ENCODE data around the gene FREM2.

Gene FREM2

DNA sequence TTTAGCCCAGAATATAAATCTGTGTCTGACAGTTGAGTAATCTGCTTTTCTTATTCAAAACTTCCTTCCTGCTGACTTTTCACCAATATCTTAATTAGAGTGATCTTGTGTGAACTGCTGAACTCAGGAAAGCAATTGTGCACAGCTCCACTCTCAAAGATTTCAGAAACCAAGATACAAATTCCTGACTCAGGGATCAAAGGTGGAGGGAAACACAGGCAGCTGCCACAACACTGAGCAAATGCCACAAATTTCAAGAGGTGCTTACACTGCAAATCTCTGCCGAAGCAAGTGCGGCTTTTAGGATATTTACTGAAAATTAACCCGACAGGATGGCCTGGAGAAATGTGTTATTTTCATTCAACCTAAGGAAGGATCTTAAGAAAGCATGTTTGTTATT lies 192.4 kb downstream of the FREM2 start:
- no peak for DNase-seq (ENCODE audit: insufficient read length, low spot score)

GRCh38 chr13:38879786-38880185 lies 192.9 kb downstream of the FREM2 start:
- FAIRE-seq (no peak), DNase-seq (ENCODE audit: insufficient read length, low spot score) (no peak)
- no peak for TF ChIP-seq CTCF (IDR thresholded peaks at IDR 0.05; ENCODE audit: insufficient read depth, missing control alignments)

More for the DNA sequence above, 192.4 kb downstream of the FREM2 start:
- no peak for TF ChIP-seq CTCF (IDR thresholded peaks at IDR 0.05; ENCODE audit: insufficient read depth, missing control alignments)
- FAIRE-seq = no peak

GRCh38 chr13:38880397-38880796 lies 193.5 kb downstream of the FREM2 start:
- FAIRE-seq (no peak), DNase-seq (ENCODE audit: insufficient read length, low spot score) (no peak)
- TF ChIP-seq CTCF (IDR thresholded peaks at IDR 0.05; ENCODE audit: insufficient read depth, missing control alignments) = no peak

GRCh38 chr13:38883783-38884182 lies 196.9 kb downstream of the FREM2 start:
- no peak for DNase-seq (ENCODE audit: insufficient read length, low spot score)
- no peak for FAIRE-seq
- no peak for TF ChIP-seq CTCF (IDR thresholded peaks at IDR 0.05; ENCODE audit: insufficient read depth, missing control alignments)

DNA sequence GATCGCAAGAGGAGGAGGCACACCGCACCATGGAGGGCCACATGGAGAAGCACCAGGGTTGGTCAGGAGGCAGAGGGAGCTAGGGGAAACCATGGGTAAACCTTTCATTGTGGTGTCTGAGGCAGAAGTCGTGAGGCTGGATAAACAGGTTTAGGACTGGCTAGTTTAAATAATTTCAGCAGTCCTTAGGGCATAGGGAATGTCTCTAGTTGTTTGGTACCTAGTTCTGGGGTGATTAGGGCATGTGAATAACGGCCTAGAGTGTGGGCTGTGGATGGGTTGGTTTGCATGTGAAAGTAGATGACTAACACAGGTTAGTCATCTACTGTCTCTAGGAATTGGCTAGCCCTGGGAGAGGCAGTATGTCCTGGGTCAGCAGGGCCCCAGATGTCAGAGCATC lies 201.4 kb downstream of the FREM2 start:
- FAIRE-seq = no peak
- no peak for DNase-seq (ENCODE audit: insufficient read length, low spot score)
- TF ChIP-seq CTCF (IDR thresholded peaks at IDR 0.05; ENCODE audit: insufficient read depth, missing control alignments) = no peak

GRCh38 chr13:38895075-38895474 lies 208.2 kb downstream of the FREM2 start:
- DNase-seq (ENCODE audit: insufficient read length, low spot score) = no peak
- no peak for TF ChIP-seq CTCF (IDR thresholded peaks at IDR 0.05; ENCODE audit: insufficient read depth, missing control alignments)
- no peak for FAIRE-seq

DNA sequence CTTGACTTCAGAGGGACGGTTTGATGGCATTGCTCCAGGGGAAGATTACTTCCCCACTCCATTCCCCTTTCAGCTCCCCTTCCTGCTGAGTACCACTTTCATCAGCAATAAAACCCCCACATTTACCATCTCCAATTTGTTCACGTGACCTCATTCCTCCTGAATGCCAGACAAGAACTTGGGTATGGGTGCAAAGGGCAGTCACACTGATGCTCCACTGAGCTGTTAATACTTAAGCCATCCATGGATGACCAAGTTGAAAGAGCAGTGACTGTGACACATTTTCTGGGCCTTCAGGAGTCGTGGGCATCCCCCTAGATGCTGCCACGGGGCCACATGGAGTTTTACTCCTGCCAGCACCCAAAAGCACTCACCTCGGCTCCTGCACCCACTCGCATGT lies 210.6 kb downstream of the FREM2 start:
- FAIRE-seq (no peak), DNase-seq (ENCODE audit: insufficient read length, low spot score) (no peak)
- no peak for TF ChIP-seq CTCF (IDR thresholded peaks at IDR 0.05; ENCODE audit: insufficient read depth, missing control alignments)
